ENCODE measurements around the gene COQ2.
"Not testable (repeated sequence)": the region's sequence is repeated elsewhere in the genome, so short reads cannot be mapped to it uniquely, and the experiment has no call there.

COQ2 gene, protein sequence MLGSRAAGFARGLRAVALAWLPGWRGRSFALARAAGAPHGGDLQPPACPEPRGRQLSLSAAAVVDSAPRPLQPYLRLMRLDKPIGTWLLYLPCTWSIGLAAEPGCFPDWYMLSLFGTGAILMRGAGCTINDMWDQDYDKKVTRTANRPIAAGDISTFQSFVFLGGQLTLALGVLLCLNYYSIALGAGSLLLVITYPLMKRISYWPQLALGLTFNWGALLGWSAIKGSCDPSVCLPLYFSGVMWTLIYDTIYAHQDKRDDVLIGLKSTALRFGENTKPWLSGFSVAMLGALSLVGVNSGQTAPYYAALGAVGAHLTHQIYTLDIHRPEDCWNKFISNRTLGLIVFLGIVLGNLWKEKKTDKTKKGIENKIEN

DNA sequence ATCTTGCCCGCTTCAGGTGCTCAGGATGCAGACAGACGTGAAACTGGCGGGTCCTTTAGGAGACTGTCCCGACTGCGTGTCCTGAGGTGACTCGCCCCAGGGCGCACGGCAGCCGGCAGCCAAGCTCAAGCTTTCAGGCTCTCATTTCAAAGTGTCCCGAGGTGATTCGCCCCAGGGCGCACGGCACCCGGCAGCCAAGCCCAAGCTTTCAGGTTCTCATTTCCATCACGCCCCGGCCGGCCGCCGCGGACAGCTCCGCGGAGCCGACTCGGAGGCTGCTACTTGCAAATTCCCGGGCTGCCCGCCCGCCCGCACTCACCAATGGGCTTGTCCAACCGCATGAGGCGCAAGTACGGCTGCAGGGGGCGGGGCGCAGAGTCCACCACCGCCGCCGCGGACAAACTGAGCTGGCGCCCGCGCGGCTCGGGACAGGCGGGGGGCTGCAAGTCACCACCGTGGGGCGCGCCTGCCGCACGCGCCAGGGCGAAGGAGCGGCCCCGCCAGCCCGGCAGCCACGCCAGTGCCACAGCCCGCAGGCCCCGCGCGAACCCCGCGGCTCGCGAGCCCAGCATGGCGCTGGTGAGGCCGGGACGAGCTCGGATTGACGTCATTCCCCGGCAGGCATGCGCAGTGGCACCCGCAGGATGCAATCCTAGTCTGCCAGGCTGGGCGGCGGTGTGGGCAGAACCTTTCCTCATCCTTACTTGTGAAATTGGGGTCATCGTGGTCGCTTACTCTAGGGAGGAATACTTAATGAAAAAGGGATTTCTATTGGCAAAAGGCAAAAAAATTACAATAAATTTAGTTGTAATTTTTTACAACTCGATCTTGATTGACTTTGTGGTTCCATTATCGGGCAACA is at the start of gene COQ2:
Gene COQ2 (minus strand): TSS at position 606 of the 862 bp plus-strand sequence. CDS start 34 bp downstream, at position 572.
- Mint-ChIP-seq H3K4me1 (peaks cover 21 to 30% of the 10 kb centered on the region in 2 donors), H3K27ac (peak within 1 kb of the TSS; percentile 97), H3K4me3 (peak within 1 kb of the TSS; percentile 94 to 96), H3K27me3 (no peaks in the 10 kb centered on the region), H3K9me3 (no peaks in the 10 kb centered on the region), H3K36me3 (peaks cover 4 to 6% of the 10 kb centered on the region in 2 donors)
- ATAC-seq (replicated peaks) = peak; percentile 94
- DNase-seq = peak; percentile 92

DNA sequence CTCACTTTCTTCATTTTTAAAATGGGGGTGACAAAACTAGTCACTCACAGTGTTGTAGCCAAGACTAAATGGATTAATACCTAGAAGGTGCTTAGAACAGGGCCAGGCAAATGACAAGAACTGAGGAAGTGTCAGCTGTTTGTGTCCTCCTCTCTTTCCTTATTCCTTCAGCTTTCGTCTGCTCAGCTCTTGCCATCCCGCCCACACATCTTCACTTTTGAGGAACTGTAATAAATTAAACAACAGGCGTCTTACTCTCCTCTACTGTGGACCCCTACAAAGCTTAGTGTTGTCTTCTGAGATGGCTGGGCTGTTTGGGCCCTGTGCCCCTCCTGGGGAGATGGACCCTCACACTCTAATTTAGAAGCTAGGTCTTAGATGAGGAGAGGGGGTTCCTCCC is 47.4 kb upstream of the COQ2 start:
- H3K4me1 Mint-ChIP-seq = peaks cover 10 to 25% of the 10 kb centered on the region in 2 donors
- H3K36me3 Mint-ChIP-seq = no peaks in the 10 kb centered on the region
- peaks cover 11 to 12% of the 10 kb centered on the region in 2 donors for H3K27me3 Mint-ChIP-seq
- no peak overlapping the region for H3K27ac Mint-ChIP-seq
- H3K9me3 Mint-ChIP-seq = no peaks in the 10 kb centered on the region
- no peak overlapping the region for H3K4me3 Mint-ChIP-seq
- no peak for ATAC-seq (replicated peaks)
- no peak for DNase-seq

DNA sequence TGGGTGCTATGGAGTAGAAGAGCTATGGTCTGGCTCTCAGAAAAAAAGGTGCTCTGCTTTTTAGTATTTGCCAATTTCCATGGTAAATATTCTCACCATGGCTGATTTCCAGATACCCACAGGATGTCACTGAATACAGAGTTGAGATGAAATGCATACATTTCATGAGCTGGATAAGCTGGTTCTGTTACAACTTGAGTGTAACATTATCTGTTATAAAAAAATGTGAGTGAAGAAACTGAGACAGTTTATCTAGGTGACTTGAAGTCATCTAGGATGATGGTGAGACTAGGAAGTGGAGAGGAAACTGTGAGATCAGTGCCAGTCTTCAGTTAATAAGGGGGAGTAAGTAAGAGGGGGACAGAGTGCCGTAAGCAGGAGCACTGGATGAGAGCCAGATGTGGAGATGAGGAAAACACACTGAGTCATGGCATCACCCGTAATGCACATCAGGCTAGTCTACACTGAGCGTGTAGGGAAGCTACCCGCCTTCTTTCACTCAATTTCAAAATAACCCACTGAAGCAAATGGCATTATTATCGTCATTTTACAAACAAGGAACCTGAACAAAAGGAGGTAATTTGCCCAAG is 45.0 kb upstream of the COQ2 start:
- peaks cover 6 to 13% of the 10 kb centered on the region in 2 donors for H3K4me1 Mint-ChIP-seq
- H3K36me3 Mint-ChIP-seq = no peaks in the 10 kb centered on the region
- no peaks in the 10 kb centered on the region for H3K9me3 Mint-ChIP-seq
- ATAC-seq (replicated peaks) (no peak), DNase-seq (no peak)
- no peak overlapping the region for H3K4me3 Mint-ChIP-seq
- no peak overlapping the region for H3K27ac Mint-ChIP-seq
- H3K27me3 Mint-ChIP-seq = no peaks in the 10 kb centered on the region

DNA sequence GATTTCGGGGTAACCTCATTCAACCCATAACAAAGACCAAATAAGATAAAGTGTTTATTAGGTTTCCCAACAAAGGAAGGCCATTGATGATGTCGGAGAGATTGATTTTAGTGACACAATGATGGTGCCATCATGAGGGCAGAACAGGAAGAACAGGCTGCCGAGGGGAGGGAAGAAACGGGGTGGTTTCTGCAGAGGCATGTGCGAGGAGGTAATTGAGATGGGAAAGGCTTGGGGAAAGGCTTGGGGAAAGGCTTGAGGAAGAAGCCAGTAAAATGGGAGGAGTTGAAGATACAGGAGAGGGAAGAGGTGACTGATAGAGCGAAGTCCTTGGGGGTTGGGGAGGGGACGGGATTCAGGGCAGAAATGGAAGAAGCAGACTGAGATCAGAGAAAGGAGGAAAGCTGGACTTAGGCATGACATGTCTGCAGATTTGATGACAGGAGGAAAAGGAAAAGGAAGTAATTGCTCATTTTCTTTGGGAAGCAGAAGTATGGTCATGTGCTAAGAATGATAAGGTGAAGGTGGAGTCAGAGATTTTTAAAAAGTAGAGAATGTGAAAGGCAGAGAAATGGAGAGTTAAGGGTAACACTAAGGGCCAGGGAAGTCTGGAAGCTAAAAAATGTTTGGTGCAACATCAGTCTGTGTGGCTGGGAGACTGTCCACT is 44.1 kb upstream of the COQ2 start:
- ATAC-seq (replicated peaks) (no peak), DNase-seq (no peak)
- Mint-ChIP-seq H3K36me3 (no peaks in the 10 kb centered on the region), H3K27ac (no peak overlapping the region), H3K9me3 (no peaks in the 10 kb centered on the region), H3K4me3 (no peak overlapping the region), H3K4me1 (peaks cover 3 to 9% of the 10 kb centered on the region in 2 donors), H3K27me3 (no peaks in the 10 kb centered on the region)

DNA sequence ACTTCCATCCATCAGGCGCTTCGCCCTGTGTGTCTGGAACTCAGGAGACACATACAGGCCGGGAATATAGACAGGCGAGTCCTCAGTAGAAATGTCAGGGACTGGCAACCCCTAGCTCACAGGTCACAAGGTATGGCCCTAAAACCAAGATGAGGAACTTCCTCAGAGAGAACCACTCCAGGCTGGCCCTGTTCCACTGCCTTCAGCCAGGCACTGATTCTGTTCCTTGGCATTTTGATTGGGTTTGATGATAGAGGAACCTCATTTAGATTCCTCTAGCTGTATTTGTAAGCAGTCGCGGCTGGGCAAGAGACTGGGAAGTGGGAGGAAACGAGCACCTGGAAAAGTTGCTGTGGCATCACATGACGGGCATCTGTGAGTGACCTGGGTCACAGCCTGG is 41.9 kb upstream of the COQ2 start:
- Mint-ChIP-seq H3K36me3 (no peaks in the 10 kb centered on the region), H3K9me3 (no peaks in the 10 kb centered on the region), H3K4me3 (no peak overlapping the region), H3K27me3 (no peaks in the 10 kb centered on the region), H3K27ac (no peak overlapping the region), H3K4me1 (no peaks in the 10 kb centered on the region)
- ATAC-seq (replicated peaks) = no peak
- no peak for DNase-seq

DNA sequence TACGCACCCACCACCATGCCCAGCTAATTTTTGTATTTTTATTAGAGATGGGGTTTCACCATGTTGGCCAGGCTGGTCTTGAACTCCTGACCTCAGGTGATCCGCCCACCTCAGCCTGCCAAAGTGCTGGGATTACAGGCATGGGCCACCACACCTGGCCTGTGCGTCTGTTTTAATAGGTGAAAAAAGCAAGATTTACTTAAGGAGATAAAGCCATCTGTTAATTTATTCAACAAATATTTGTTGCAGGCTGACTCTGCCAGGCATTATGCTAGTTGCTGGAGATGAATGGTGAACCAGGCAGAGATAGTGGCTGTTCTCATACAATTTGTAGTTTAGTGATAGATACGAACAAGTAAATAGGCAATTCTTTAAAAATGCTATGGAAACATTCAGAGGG is 40.7 kb upstream of the COQ2 start:
- not testable (repeated sequence) for H3K36me3 Mint-ChIP-seq; H3K27me3 Mint-ChIP-seq; H3K27ac Mint-ChIP-seq; H3K9me3 Mint-ChIP-seq; DNase-seq; H3K4me3 Mint-ChIP-seq; H3K4me1 Mint-ChIP-seq; ATAC-seq (replicated peaks)

DNA sequence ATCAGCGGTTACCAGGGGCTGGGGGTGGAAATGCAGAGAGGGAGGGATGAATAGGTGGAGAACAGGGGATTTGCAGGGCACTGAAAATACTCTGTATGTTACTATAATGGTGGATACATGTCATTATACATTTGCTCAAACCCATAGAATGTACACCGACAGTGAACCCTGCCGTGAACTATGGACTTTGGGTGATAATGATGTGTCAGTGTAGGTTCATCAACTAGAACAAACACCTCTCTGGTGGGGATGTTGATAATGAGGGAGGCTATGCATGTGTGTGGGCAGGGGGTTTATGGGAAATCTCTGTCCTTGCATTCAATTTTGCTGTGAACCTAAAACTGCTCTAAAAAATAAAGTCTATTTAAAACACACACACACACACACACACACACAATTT is 38.5 kb upstream of the COQ2 start:
- Mint-ChIP-seq H3K36me3 (peaks cover 0 to 7% of the 10 kb centered on the region in 2 donors), H3K4me3 (no peak overlapping the region), H3K9me3 (no peaks in the 10 kb centered on the region), H3K4me1 (no peaks in the 10 kb centered on the region), H3K27me3 (no peaks in the 10 kb centered on the region), H3K27ac (no peak overlapping the region)
- ATAC-seq (replicated peaks) (no peak), DNase-seq (no peak)

DNA sequence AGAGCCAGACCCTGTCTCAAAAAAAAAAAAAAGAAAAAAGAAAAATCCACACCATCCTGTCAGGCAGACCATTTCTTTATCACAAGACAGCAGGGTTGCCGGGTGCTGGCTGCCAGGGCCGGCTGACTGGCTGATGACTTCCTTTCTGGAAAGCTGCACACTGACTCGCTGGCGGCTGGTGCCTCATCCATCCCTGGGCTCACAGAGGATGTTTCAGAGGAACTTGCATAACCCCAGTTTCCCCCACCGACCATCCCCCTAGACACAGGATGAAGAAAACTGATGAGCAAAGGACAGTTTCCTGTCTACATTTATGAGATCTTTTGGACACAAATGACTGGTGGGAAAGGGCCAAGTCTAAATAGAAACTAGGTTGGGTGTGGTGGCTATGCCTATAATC is 36.0 kb upstream of the COQ2 start:
- no peak overlapping the region for H3K27ac Mint-ChIP-seq
- no peaks in the 10 kb centered on the region for H3K27me3 Mint-ChIP-seq
- peaks cover 0 to 7% of the 10 kb centered on the region in 2 donors for H3K36me3 Mint-ChIP-seq
- no peak for DNase-seq
- H3K9me3 Mint-ChIP-seq = no peaks in the 10 kb centered on the region
- no peak overlapping the region for H3K4me3 Mint-ChIP-seq
- peak in 1 of 2 donors; percentile 27 for ATAC-seq (replicated peaks)
- H3K4me1 Mint-ChIP-seq = no peaks in the 10 kb centered on the region

DNA sequence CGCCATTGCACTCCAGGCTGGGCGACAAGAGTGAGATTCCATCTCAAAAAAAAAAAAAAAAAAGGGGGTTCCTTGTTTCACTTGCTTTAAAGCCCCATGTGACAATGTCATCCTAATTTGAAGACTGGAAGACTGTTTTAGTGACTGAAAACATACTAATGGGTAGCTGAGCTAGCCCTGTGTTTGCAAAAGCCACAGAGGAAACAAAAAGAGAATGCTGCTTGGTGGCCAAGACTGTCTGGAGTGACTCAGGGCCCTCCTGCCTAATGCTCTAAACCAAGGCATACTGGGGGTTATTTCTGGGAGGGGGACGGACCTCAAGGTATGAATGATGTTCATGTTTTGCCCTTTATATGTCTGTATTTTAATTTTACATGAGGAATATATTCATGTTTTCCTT is 34.1 kb upstream of the COQ2 start:
- DNase-seq = no peak
- no peaks in the 10 kb centered on the region for H3K9me3 Mint-ChIP-seq
- H3K4me1 Mint-ChIP-seq = no peaks in the 10 kb centered on the region
- H3K4me3 Mint-ChIP-seq = no peak overlapping the region
- no peak for ATAC-seq (replicated peaks)
- H3K36me3 Mint-ChIP-seq = peaks cover 0 to 7% of the 10 kb centered on the region in 2 donors
- H3K27me3 Mint-ChIP-seq = no peaks in the 10 kb centered on the region
- no peak overlapping the region for H3K27ac Mint-ChIP-seq

DNA sequence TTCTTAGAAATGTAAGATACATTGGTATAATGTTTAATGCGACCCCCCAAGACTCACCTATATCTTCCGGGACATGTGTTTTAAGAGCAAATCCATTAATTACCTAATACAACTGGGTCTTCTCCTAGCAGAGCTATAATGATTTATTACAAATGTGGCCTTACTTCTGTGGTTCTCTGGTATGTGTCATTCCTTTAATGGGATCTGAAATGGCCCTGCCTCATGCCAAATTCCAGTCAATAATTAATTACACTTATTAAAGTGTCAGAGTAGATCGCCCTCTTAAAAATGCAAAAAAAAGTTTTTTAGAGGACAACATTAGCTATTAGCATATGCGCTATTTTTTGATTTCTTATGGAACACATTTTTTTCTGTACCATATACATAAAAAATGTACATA is 33.1 kb upstream of the COQ2 start:
- no peak for ATAC-seq (replicated peaks)
- DNase-seq = no peak
- no peaks in the 10 kb centered on the region for H3K27me3 Mint-ChIP-seq
- H3K4me1 Mint-ChIP-seq = no peaks in the 10 kb centered on the region
- H3K27ac Mint-ChIP-seq = no peak overlapping the region
- no peaks in the 10 kb centered on the region for H3K9me3 Mint-ChIP-seq
- H3K4me3 Mint-ChIP-seq = no peak overlapping the region
- H3K36me3 Mint-ChIP-seq = peaks cover 0 to 7% of the 10 kb centered on the region in 2 donors

DNA sequence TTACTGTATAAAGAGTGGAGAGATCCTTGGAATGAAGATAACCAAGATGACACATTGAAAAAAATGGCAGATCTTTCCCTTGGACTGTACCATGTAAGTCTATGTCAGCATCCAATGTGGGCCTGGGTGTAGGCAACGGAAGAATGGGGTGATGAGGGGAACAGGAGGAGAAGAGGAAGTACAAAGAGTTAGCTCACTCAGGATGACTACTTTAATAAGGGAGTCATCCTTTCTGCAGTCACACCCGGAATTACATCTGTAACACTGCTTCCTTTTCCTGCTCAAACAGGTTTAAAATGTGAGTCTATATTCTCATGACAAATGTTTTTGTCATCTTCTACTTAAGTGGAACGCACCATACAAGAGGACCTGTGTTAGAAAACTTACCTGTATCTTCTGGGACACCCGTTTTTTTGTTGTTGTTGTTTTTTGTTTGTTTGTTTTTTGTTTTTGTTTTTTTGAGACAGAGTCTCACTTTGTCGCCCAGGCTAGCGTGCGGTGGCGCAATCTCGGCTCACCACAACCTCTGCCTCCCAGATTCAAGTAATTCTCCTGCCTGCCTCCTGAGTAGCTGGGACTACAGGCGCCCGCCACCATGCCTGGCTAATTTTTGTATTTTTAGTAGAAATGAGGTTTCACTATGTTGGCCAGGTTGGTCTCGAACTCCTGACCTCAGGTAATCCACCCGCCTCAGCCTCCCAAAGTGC is 32.0 kb upstream of the COQ2 start:
- no peak for ATAC-seq (replicated peaks)
- no peaks in the 10 kb centered on the region for H3K9me3 Mint-ChIP-seq

DNA sequence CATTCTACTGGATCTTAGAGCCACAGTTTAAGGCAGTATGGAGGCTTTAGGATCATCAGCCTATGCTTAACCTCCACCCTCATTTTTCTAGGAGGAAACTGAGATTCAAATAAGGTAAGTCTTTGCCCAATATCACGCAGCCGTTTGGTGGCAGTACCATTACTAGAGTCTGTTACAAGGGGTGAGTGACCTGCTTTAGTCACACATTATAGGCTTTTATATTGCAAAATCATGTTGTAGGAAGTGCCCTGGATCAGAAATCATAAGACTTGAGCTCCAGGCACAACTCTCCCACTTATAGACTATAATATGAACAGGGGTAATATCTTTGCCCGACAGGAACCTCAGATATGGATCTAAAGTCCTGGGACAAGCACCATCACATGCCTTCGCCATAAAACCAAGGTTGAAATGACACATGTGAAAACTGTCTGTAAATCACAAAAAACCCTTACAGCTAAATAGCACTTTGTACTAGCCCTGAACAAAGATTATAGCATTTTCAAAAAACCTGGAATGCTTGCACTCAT is 30.8 kb upstream of the COQ2 start:
- Mint-ChIP-seq H3K9me3 (no peaks in the 10 kb centered on the region), H3K27ac (no peak overlapping the region), H3K36me3 (peaks cover 4 to 8% of the 10 kb centered on the region in 2 donors), H3K4me3 (no peak overlapping the region), H3K4me1 (no peaks in the 10 kb centered on the region), H3K27me3 (no peaks in the 10 kb centered on the region)
- DNase-seq = no peak
- no peak for ATAC-seq (replicated peaks)

More for the DNA sequence above, 32.0 kb upstream of the COQ2 start:
- no peaks in the 10 kb centered on the region for H3K27me3 Mint-ChIP-seq
- H3K36me3 Mint-ChIP-seq = peaks cover 5 to 7% of the 10 kb centered on the region in 2 donors
- no peak overlapping the region for H3K4me3 Mint-ChIP-seq
- no peaks in the 10 kb centered on the region for H3K4me1 Mint-ChIP-seq
- H3K27ac Mint-ChIP-seq = no peak overlapping the region
- no peak for DNase-seq

DNA sequence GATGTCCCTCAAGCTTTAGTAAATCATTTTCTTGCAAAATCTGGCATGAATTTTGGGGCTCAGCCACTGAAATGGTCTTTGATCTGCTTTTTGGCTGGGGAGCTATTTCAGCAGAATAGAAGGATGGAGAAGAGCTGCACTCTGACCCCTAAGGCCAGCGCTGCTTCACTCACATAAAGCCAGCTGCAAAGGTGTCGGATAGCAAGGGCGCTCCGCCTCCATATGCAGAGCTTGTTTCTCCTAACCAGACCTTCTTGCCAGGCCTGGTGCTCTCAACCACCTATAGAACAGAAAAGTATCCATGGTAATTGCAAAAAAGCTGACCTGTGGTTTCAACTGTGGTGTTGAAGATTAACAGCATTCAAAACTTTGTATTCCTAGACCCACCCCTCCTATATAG is 24.1 kb upstream of the COQ2 start:
- ATAC-seq (replicated peaks) (no peak), DNase-seq (no peak)
- no peak overlapping the region for H3K4me3 Mint-ChIP-seq
- no peaks in the 10 kb centered on the region for H3K4me1 Mint-ChIP-seq
- H3K27ac Mint-ChIP-seq = no peak overlapping the region
- no peaks in the 10 kb centered on the region for H3K9me3 Mint-ChIP-seq
- no peaks in the 10 kb centered on the region for H3K27me3 Mint-ChIP-seq
- peaks cover 0 to 8% of the 10 kb centered on the region in 2 donors for H3K36me3 Mint-ChIP-seq

All from stimulated activated naive B cell treated with anti-CD40 and anti-IgM and Interleukin-4, amounts not matched to agents 10 μg/mL and 1 μg/mL and 100 μg/mL, for 72 hours (primary cell).